IMR-90 (cell line): ENCODE measurements around the gene KCTD19. TPM values are rescaled to one million over a fixed set of nuclear protein-coding genes. Genes with fewer than 3 reads are reported as not detected.
A peak's percentile ranks its signal among the peaks of the same experiment; 100 is the strongest.

ENCODE experiments used
- ATAC-seq: fragments of 200-7000 bp; cut with Tn5 transposase; 2 replicates; pipeline ENCODE4 v1.9.1; 2020; ENCODE audit warnings: low read depth, mild to moderate bottlenecking, moderate library complexity
- BruUV-seq: library from RNA; stranded (reverse); fragments of 400-500 nt; replicated peaks from 2 replicates; lab custom pipeline; 2021; lab: Mats Ljungman, UMichigan
- CTCF ChIA-PET: fragments of 300-600 bp; formaldehyde crosslinking; extraction: SDS; loops from one replicate; lab custom pipeline; 2021; ENCODE audit warnings: antibody characterized with exemption; lab: Yijun Ruan, JAX
- POLR2A ChIA-PET: fragments of 300-600 bp; sonication (Branson Sonifier 250); formaldehyde crosslinking; loops from one replicate; lab custom pipeline; 2022; ENCODE audit warnings: antibody characterized with exemption; ENCODE audit not compliant: unreplicated experiment; lab: Charles Lee
- DNase-seq: peaks from one replicate; pipeline ENCODE4 v3.0.0; 2013
- H2AFZ ChIP-seq: replicated peaks from 2 replicates; pipeline ENCODE3; 2013; ENCODE audit warnings: low read length, mild to moderate bottlenecking; ENCODE audit not compliant: poor library complexity
- H2AK5ac ChIP-seq: 2 replicates; pipeline ENCODE4 v1.6.1; 2013; ENCODE audit warnings: low read depth, low read length, inconsistent platforms
- H2AK9ac ChIP-seq: replicated peaks from 2 replicates; pipeline ENCODE3; 2013; ENCODE audit warnings: mild to moderate bottlenecking, low read depth, low read length, moderate library complexity; ENCODE audit not compliant: poor library complexity
- H2BK120ac ChIP-seq: 2 replicates; pipeline ENCODE4 v1.6.1; 2013; ENCODE audit warnings: low read depth, low read length, inconsistent platforms
- H2BK15ac ChIP-seq: 3 replicates; pipeline ENCODE4 v1.6.1; 2013; ENCODE audit warnings: low read depth, low read length, inconsistent platforms
- H2BK20ac ChIP-seq: 2 replicates; pipeline ENCODE4 v1.6.1; 2013; ENCODE audit warnings: low read depth, mild to moderate bottlenecking, inconsistent platforms, low read length, moderate library complexity
- H2BK5ac ChIP-seq: 2 replicates; pipeline ENCODE4 v1.6.1; 2013; ENCODE audit warnings: mild to moderate bottlenecking, low read depth, low read length, inconsistent platforms; ENCODE audit not compliant: poor library complexity, severe bottlenecking
- H3K14ac ChIP-seq: replicated peaks from 2 replicates; pipeline ENCODE4 v1.6.1; 2013; ENCODE audit warnings: low read depth, low read length, inconsistent platforms
- H3K18ac ChIP-seq: 2 replicates; pipeline ENCODE4 v1.6.1; 2013; ENCODE audit warnings: low read depth, low read length, control low read depth
- H3K23ac ChIP-seq: 2 replicates; pipeline ENCODE4 v1.6.1; 2013; ENCODE audit warnings: low read depth, low read length, inconsistent platforms
- H3K27ac ChIP-seq: 2 replicates; pipeline ENCODE4 v1.5.1; 2013; ENCODE audit warnings: mild to moderate bottlenecking, control low read depth, low read length; ENCODE audit not compliant: insufficient read depth
- H3K27me3 ChIP-seq: 2 replicates; pipeline ENCODE4 v1.6.1; 2013; ENCODE audit warnings: low read length; ENCODE audit not compliant: control insufficient read depth, insufficient read depth
- H3K36me3 ChIP-seq: 2 replicates; pipeline ENCODE4 v1.6.1; 2013; ENCODE audit warnings: low read length, mixed read lengths; ENCODE audit not compliant: control insufficient read depth, insufficient read depth
- H3K4ac ChIP-seq: 2 replicates; pipeline ENCODE4 v1.6.1; 2013; ENCODE audit warnings: low read depth, low read length, inconsistent platforms
- H3K4me1 ChIP-seq: 2 replicates; pipeline ENCODE4 v1.6.1; 2013; ENCODE audit warnings: low read length, mixed read lengths; ENCODE audit not compliant: control insufficient read depth, insufficient read depth
- H3K4me2 ChIP-seq: 2 replicates; pipeline ENCODE4 v1.6.1; 2013; ENCODE audit warnings: low read depth, mild to moderate bottlenecking, control low read depth, low read length, moderate library complexity
- H3K4me3 ChIP-seq: 2 replicates; pipeline ENCODE4 v1.5.1; 2013; ENCODE audit warnings: low read depth, mild to moderate bottlenecking, control low read depth, low read length, moderate library complexity; ENCODE audit not compliant: insufficient read depth
- H3K56ac ChIP-seq: 2 replicates; pipeline ENCODE4 v1.6.1; 2013; ENCODE audit warnings: low read length, inconsistent platforms; ENCODE audit not compliant: insufficient read depth; ENCODE audit errors: extremely low read depth
- H3K79me1 ChIP-seq, 2 experiments: 2 replicates each; pipeline ENCODE4 v1.6.1; 2013; ENCODE audit warnings: low read length in 2 of 2, inconsistent platforms in 1 of 2, low read depth in 1 of 2
- H3K9ac ChIP-seq: 2 replicates; pipeline ENCODE4 v1.6.1; 2013; ENCODE audit warnings: low read depth, low read length, control low read depth
- H3K9me1 ChIP-seq: 2 replicates; pipeline ENCODE4 v1.6.1; 2013; ENCODE audit warnings: low read length, inconsistent platforms; ENCODE audit not compliant: insufficient read depth
- H3K9me3 ChIP-seq: 2 replicates; pipeline ENCODE4 v1.6.1; 2013; ENCODE audit warnings: low read length; ENCODE audit not compliant: control insufficient read depth, insufficient read depth
- H4K20me1 ChIP-seq: 2 replicates; pipeline ENCODE4 v1.6.1; 2013; ENCODE audit warnings: low read length, inconsistent platforms; ENCODE audit not compliant: insufficient read depth
- H4K5ac ChIP-seq: 2 replicates; pipeline ENCODE4 v1.6.1; 2013; ENCODE audit warnings: mild to moderate bottlenecking, low read depth, low read length, control low read depth
- H4K8ac ChIP-seq, 2 experiments: 2 replicates each; pipeline ENCODE4 v1.6.1; 2013; ENCODE audit warnings: low read depth in 2 of 2, low read length in 2 of 2, control low read depth in 1 of 2, inconsistent platforms in 1 of 2
- H4K91ac ChIP-seq: 2 replicates; pipeline ENCODE4 v1.6.1; 2013; ENCODE audit warnings: low read depth, low read length, inconsistent platforms; ENCODE audit not compliant: insufficient read depth
- MAFK ChIP-seq: IDR thresholded peaks from 2 replicates; pipeline ENCODE4 v1.6.1; 2012; ENCODE audit warnings: low read depth, low read length, improper control_type of control experiment
- POLR2A ChIP-seq: IDR thresholded peaks from 2 replicates; pipeline ENCODE4 v1.6.1; 2012; ENCODE audit warnings: mild to moderate bottlenecking, low read depth, low read length
- WGBS, 2 experiments: methylation state at CpG; one replicate each; pipeline versions ENCODE4 v1.1.5 to v1.1.7; 2013; ENCODE audit warnings: missing lambda C conversion rate in 2 of 2; ENCODE audit not compliant: insufficient read length in 1 of 2; ENCODE audit errors: extremely low coverage in 2 of 2; 5-methylcytosine and 5-hydroxymethylcytosine counted together
- dilution Hi-C: fragments of 300-500 bp; cut with HindIII; formaldehyde crosslinking; loops from one replicate; pipeline ENCODE4 v1.14.3; 2018; ENCODE audit warnings: low sequenced_read_pairs; ENCODE audit not compliant: unreplicated experiment
- in situ Hi-C: fragments of 300-500 bp; cut with MboI; formaldehyde crosslinking; loops from 3 replicates; pipeline ENCODE4 v1.14.3; 2019; ENCODE audit warnings: low sequenced_read_pairs, inconsistent platforms, mixed read lengths
- intact Hi-C: fragments of 100-400 bp; cut with micrococcal nuclease; formaldehyde crosslinking; loops from 2 replicates; pipeline ENCODE4 v1.10.0; 2022
- polyA plus RNA-seq, 3 experiments: library from polyadenylated mRNA; depleted of rRNA; stranded (reverse); fragments of >200 nt; gene quantifications; 2 replicates each; pipeline ENCODE4 v1.2.3, GENCODE V29; 2012; ENCODE audit warnings: low replicate concordance in 1 of 3
- total RNA-seq: library from RNA; depleted of rRNA; stranded (reverse); fragments of >200 nt; gene quantifications from 2 replicates; pipeline ENCODE4 v1.2.3, GENCODE V29; 2012

KCTD19 gene
- total and polyA plus RNA-seq, 2 of the 4 experiments (the other 2 are of a cell fraction): under 0.01 to 0.07 TPM

DNA sequence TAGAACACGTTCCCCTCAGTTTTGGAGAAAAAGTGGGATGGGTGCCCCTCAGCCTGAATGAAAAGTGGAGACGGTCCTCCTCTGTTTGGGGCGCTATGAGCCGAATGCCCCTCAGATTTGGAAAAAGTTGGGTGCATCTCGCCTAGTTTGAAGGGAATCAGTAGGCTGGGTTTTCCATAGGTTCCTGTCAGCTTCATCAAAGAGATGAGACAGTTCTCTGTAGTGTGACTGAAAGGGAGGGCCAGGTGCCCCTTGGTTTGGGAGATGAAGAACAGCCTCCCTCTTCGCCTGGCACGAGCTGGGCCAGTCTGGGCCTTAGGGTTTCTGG lies 78.5 kb downstream of the KCTD19 start:
- POLR2A ChIA-PET: no interaction called here
- in situ Hi-C loops (no loop called here), intact Hi-C loops (loop anchor here (5.0 kb wide), 1 partner anchor 144 kb away; the partner anchor contains the start of gene TPPP3), dilution Hi-C loops (no loop called here)
- peak overlapping the region; percentile 57; the same call in 1 of the 2 replicates for H3K27ac ChIP-seq
- H4K8ac ChIP-seq: peak overlapping the region; percentile 35 to 83; a peak in 3 of 4 replicates
- CTCF ChIA-PET: interaction anchor here (1.5 kb wide), 1 partner anchor 13 kb away, joined by 4 read pairs; no protein-coding TSS in a partner anchor
- no peaks in the 10 kb centered on the region for H3K27me3 ChIP-seq
- ATAC-seq (no peak), DNase-seq (no peak)
- H3K36me3 ChIP-seq: no peaks in the 10 kb centered on the region
- peaks cover 11 to 57% of the 10 kb centered on the region in 2 experiments; a peak in 3 of 4 replicates for H3K79me1 ChIP-seq
- H4K20me1 ChIP-seq: no peaks in the 10 kb centered on the region; the same call in 1 of the 2 replicates
- peak overlapping the region; percentile 93 for H2AK5ac ChIP-seq
- no peak overlapping the region for H4K5ac ChIP-seq
- peak overlapping the region; percentile 59 for H3K4me3 ChIP-seq
- 4% methylated on average over 3 of the region's 7 CpGs; no CpG with 5 or more reads in 1 of the 2 experiments for WGBS, 2 experiments
- no peak overlapping the region for H2BK5ac ChIP-seq
- H3K14ac ChIP-seq: peak overlapping the region; percentile 60
- H2BK15ac ChIP-seq: peak overlapping the region; percentile 34; the same call in 1 of the 3 replicates
- peak overlapping the region; percentile 81 for H3K9ac ChIP-seq
- H2AK9ac ChIP-seq: peak overlapping the region; percentile 87
- no TSS peak for BruUV-seq
- peak overlapping the region; percentile 73 for H4K91ac ChIP-seq
- peak overlapping the region; percentile 24; the same call in 1 of the 2 replicates for H2BK20ac ChIP-seq
- H3K9me1 ChIP-seq: peaks cover 22% of the 10 kb centered on the region
- no peak for TF ChIP-seq POLR2A
- TF ChIP-seq MAFK: no peak
- peak overlapping the region; percentile 87 for H3K23ac ChIP-seq
- H3K9me3 ChIP-seq: no peaks in the 10 kb centered on the region
- H2BK120ac ChIP-seq: no peak overlapping the region; the same call in 1 of the 2 replicates
- H3K4me1 ChIP-seq: peaks cover 38% of the 10 kb centered on the region
- peak overlapping the region; percentile 88 for H3K4me2 ChIP-seq
- peak overlapping the region; percentile 46; the same call in 1 of the 2 replicates for H3K56ac ChIP-seq
- no peak overlapping the region for H3K18ac ChIP-seq
- H3K4ac ChIP-seq: peak overlapping the region; percentile 79
- H2AFZ ChIP-seq: peak overlapping the region; percentile 90
